Skin epidermis (tissue), 12 donors: ENCODE data around the gene PATZ1.
A peak's percentile ranks its signal among the peaks of the same experiment; 100 is the strongest.

Experiments
- H3K27ac ChIP-seq, 21 experiments: fragments of 200-600 bp; sonication (generic) in 11 of 21; one replicate each; pipeline ENCODE4 v1.5.0; 2020; ENCODE audit warnings: mild to moderate bottlenecking in 3 of 21, inconsistent platforms in 2 of 21, moderate library complexity in 2 of 21
- H3K4me3 ChIP-seq, 7 experiments: fragments of 200-600 bp; sonication (generic) in 2 of 7; one replicate each; pipeline ENCODE4 v1.5.0; 2020; ENCODE audit warnings: inconsistent platforms in 2 of 7, mild to moderate bottlenecking in 2 of 7, moderate library complexity in 1 of 7

The PATZ1 gene

DNA sequence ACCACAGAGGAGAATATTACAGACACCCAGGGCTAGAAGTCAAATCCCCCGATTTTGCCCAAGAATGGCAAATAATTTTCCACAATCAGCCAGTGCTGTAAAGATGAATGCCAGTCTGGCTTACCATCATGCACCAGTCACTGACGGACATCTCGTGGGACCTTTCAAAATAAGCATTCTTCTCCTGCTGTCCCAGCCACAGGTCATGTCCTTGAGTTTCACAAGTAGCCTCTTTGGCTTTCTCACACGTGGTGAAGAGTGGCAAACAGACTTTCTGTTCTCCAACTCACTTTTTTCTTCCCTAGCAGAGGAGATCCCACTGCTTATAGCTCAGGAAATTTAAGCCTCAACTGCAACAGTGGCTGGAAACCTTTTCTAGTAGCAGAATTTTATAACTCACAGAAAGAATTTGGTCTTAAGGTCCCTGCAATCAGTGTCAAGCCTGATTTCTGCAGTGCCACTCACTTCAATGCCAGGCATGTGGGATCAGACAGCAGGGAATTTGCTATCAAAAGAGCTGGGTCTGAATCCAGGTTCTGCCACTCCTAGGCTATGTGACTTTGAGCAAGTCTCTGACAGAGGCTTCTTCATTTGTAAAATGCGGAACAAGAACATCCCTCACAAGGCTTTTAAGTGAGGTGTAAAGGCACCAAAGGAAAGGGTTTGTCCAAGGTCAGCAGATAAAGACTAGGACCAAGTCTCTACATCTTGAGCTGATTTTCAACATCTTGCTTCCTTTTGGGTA lies 57.5 kb downstream of the PATZ1 start:
- peak overlapping the region in 2 of 7 experiments; percentile 68 to 78 for H3K4me3 ChIP-seq
- H3K27ac ChIP-seq: peak overlapping the region in 19 of 21 experiments; percentile 30 to 100 (median 94)

DNA sequence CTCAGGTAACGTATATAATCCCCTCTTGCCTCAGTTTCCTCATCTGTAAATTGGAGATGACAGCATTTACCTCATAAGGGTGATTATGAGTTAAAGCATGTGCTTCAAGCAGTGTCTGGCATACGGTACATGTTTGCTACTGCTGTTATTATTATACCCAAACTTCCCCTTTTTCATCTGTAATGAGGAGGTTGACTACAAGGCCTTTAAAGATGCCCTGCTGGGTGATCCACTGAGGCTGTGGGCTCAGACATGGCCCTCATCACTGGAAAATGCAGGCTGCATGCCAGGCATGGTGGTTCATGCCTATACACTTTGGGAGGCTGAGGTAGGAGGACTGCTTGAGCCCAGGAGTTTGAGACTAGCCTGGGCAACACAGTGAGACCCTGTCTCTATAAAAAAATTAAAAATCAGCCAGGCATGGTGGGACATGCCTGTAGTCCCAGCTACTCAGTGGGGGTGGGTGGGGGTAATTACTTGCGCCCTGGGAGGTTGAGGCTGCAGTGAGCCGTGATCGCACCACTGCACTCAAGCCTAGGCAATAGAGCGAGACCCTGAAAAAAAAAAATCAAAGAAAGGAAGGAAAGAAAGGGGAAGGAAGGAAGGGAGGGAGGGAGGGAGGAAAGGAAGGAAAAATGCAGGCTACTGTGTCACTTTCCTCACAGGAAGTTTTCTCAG lies 58.2 kb downstream of the PATZ1 start:
- Histone ChIP-seq H3K27ac (peak overlapping the region in 17 of 21 experiments; percentile 10 to 100 (median 93)), H3K4me3 (no peak overlapping the region)

DNA sequence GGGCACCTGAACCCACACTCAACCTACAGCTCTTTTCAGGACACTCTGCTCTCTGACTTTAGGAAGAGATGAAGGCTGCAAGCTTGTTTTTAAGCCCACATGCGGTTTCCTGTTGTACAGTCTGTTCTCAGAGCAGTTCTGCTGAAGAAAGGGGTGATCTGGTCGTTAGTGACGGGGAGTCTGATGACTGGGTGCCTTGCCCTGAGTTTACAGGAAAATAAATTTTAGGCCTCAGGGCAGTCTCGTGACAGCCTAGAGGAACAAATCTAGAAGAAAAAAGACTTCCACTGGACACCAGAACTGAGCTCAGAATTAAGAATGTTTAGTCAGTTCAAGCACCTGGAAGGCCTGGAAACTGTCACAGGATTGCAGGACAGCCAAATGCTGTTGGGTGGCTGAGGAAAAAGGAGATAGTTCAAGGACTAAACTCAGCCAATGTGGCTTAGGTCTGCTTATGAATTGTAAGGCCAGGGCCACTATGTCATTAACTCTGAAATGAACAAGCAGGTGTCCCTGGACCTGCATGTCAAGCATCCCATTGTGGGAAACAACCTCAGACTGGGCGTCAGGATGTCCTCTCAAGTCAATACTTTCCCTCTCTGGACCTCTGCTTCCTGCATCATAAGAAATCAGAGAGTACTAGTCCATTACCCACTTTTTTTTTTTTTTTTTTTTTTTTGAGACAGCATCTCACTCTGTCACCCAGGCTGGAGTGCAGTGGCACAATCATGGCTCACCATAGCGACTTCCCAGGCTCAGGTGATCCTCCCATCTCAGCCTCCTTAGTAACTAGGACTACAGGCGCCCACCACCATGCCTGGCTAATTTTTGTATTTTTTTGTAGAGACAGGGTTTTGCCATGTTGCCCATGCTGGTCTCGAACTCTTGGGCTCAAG lies 59.5 kb downstream of the PATZ1 start:
- Histone ChIP-seq H3K4me3 (no peak overlapping the region), H3K27ac (peak overlapping the region in 14 of 21 experiments; percentile 10 to 99 (median 78))

DNA sequence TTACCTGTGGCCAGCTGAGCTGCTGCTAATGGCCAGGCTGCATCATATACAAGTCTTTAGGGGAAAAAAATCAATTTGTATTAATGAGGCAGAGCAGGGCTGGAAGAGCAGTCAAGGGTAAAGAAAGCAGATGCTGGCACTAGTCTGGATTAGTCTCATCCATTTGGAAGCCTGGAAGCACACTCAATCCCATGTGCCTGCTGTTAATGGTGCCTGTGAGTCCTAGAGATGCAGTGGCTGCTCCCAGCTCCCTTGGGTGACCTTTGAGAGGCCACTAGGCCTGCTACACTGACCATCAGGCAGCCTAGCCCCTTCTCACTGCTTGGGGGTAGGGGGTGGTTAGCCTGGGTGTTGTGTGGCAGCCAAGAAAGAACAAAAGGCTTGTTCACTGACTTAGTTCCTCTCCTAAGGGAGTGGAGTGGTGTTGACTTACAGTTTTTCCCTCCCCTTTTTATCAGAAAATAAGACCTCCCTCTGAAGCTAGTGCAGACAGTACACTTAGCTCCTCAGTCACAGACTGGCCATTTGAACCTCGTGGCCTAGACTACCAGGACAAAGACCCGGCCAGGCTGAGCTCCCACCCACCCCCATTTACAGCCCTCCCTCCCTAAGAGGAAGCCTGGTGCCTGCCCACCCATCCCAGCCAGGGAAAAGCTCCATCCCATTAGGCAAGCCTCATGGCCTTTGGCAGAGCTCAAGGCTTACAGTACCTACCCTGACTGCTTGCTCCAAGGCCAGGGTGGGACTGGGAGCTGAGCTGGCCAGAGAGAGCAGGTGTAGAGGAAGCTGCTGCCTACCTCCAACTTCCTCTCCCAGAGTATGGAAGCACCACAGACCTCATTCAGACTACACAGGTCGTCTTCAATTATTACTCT lies 61.6 kb downstream of the PATZ1 start:
- H3K27ac ChIP-seq: peak overlapping the region in 16 of 21 experiments; percentile 3 to 99 (median 66)
- no peak overlapping the region for H3K4me3 ChIP-seq

DNA sequence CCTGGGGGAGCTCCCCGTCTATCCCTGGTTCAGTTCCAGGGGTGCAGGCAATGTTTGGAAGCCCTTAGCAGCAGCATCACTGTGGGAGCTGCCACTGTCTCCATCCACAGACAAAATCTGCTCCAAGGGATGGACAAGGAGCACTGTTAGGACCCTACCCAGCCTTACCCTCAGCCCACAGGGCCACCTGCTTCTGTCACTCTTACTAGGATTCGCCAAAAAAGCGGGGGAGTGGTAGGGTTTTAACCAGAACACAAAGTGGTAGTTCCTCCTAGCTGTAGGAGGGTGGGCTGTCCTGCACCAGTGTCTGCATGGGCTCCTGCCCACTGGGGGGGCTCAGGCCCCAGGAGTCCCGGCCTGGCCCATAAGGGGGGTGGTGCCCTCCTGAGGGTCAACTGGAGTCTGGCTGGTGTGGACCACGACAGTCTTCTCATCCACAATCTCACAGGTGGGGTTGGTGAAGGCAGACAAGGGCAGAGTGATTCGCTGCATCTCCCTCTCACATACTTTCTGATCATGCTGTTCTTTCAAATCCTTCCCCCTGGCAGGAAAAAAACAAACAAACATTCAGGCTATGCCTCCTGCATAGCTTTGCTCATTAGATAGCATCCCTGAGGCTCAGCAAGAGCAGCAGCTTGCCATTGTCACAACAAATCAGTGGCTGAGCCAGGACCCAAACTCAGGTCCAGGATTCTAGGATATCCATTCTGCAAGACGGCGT lies 63.2 kb downstream of the PATZ1 start:
- Histone ChIP-seq H3K4me3 (no peak overlapping the region), H3K27ac (peak overlapping the region in 4 of 21 experiments; percentile 3 to 44 (median 12))

DNA sequence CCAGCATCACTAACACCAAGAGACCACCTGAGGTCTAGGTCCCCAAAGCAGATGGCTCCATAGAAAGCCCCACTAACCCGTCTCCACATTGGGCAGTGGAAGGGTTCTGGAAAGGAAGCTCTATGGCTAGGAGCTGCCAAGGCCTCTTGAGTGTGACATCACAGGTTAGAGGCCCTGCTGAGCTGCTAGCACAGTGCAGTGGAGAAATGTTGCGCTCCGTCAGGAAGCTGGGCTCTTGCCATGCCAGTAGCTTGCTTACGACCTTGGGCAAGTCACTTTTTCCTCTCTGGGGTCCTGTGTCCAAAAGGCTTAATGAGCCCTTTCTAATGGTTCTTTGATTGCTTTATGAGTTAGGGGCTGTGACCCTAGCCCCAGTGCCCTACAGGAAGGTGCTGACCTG lies 64.4 kb downstream of the PATZ1 start:
- Histone ChIP-seq H3K27ac (peak overlapping the region in 1 of 21 experiments; percentile 44), H3K4me3 (no peak overlapping the region)

DNA sequence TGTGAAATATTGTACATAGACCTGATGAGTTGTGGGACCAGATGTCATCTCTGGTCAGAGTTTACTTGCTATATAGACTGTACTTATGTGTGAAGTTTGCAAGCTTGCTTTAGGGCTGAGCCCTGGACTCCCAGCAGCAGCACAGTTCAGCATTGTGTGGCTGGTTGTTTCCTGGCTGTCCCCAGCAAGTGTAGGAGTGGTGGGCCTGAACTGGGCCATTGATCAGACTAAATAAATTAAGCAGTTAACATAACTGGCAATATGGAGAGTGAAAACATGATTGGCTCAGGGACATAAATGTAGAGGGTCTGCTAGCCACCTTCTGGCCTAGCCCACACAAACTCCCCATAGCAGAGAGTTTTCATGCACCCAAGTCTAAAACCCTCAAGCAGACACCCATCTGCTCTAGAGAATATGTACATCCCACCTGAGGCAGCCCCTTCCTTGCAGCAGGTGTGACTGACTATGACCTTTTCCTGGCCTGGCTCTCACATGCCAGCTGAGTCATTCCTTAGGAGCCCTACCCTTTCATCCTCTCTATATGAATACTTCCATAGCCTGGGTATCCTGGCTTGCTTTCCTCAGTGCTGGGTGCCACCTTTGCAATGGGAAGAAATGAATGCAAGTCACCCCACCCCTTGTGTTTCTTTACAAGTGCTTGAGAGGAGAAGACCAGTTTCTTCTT lies 66.2 kb downstream of the PATZ1 start:
- Histone ChIP-seq H3K4me3 (no peak overlapping the region), H3K27ac (peak overlapping the region in 8 of 21 experiments; percentile 6 to 84 (median 68))

DNA sequence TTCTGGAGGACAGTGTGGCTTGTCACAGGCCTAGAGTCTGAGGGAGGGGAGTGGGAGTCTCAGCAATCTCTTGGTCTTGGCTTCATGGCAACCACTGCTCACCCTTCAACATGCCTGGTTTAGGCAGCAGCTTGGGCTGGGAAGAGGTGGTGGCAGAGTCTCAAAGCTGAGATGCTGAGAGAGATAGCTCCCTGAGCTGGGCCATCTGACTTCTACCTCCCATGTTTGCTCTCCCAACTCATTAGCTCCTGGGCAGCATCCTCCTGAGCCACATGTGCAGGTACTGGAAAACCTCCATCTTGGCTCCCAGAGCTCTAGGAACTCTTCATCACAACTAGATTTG lies 66.8 kb downstream of the PATZ1 start:
- Histone ChIP-seq H3K27ac (peak overlapping the region in 16 of 21 experiments; percentile 1 to 84 (median 52)), H3K4me3 (no peak overlapping the region)

DNA sequence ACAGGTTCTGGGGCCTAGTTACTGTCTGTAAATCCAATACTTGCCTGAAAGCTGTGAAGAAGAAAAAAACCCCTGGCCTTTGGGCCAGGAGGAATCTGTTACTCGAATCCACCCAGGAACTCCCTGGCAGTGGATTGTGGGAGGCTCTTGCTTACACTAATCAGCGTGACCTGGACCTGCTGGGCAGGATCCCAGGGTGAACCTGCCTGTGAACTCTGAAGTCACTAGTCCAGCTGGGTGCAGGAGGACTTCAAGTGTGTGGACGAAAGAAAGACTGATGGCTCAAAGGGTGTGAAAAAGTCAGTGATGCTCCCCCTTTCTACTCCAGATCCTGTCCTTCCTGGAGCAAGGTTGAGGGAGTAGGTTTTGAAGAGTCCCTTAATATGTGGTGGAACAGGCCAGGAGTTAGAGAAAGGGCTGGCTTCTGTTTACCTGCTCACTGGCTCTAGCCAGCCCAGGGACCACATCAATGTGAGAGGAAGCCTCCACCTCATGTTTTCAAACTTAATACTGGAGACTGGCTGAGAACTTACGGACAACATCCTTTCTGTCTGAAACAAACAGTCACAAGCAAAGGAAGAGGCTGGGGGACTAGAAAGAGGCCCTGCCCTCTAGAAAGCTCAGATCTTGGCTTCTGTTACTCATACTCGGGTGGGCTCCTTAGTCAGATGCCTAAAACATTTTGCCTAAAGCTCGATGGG lies 67.4 kb downstream of the PATZ1 start:
- Histone ChIP-seq H3K27ac (peak overlapping the region in 18 of 21 experiments; percentile 1 to 84 (median 50)), H3K4me3 (no peak overlapping the region)

DNA sequence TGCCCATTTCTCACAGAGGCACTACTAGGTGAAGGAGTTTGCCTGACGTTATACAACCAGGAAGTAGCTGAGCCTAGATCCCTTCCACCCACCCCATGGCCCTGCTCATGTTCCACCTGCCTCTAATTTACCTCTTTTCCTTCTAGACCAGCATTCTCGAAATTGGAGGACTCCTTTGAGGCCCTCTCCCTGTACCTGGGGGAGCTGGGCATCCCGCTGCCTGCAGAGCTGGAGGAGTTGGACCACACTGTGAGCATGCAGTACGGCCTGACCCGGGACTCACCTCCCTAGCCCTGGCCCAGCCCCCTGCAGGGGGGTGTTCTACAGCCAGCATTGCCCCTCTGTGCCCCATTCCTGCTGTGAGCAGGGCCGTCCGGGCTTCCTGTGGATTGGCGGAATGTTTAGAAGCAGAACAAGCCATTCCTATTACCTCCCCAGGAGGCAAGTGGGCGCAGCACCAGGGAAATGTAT lies 68.0 kb downstream of the PATZ1 start:
- peak overlapping the region in 15 of 21 experiments; percentile 5 to 84 (median 57) for H3K27ac ChIP-seq
- no peak overlapping the region for H3K4me3 ChIP-seq

DNA sequence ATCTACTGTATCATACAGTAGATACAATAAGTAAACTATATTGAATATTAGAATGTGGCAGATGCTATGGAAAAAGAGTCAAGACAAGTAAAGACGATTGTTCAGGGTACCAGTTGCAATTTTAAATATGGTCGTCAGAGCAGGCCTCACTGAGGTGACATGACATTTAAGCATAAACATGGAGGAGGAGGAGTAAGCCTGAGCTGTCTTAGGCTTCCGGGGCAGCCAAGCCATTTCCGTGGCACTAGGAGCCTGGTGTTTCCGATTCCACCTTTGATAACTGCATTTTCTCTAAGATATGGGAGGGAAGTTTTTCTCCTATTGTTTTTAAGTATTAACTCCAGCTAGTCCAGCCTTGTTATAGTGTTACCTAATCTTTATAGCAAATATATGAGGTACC lies 68.4 kb downstream of the PATZ1 start:
- H3K4me3 ChIP-seq: no peak overlapping the region
- H3K27ac ChIP-seq: peak overlapping the region in 10 of 21 experiments; percentile 6 to 84 (median 60)

DNA sequence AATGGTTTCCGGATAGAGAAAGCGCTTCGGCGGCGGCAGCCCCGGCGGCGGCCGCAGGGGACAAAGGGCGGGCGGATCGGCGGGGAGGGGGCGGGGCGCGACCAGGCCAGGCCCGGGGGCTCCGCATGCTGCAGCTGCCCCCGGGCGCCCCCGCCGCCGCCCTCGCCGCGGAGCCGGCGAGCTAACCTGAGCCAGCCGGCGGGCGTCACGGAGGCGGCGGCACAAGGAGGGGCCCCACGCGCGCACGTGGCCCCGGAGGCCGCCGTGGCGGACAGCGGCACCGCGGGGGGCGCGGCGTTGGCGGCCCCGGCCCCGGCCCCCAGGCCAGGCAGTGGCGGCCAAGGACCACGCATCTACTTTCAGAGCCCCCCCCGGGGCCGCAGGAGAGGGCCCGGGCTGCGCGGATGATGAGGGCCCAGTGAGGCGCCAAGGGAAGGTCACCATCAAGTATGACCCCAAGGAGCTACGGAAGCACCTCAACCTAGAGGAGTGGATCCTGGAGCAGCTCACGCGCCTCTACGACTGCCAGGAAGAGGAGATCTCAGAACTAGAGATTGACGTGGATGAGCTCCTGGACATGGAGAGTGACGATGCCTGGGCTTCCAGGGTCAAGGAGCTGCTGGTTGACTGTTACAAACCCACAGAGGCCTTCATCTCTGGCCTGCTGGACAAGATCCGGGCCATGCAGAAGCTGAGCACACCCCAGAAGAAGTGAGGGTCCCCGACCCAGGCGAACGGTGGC lies 69.5 kb downstream of the PATZ1 start:
- no peak overlapping the region for H3K4me3 ChIP-seq
- no peak overlapping the region for H3K27ac ChIP-seq
